Stimulated activated naive CD8-positive, alpha-beta T cell treated with anti-CD3 and anti-CD28 coated beads, Interleukin-15, Interleukin-2, amounts not matched to agents 100 U/mL and 50 U/mL, for 24 hours (primary cell): ENCODE measurements around the gene ANKRD63.

Experiments
- ATAC-seq: fragments of 150-1000 bp; cut with Tn5 transposase; one replicate; pipeline ENCODE4 v1.10.0; 2021
- DNase-seq: peaks from one replicate; pipeline ENCODE4 v3.0.0; 2021

The ANKRD63 gene

GRCh38 chr15:40242601-40243000, 40.3 kb downstream of the ANKRD63 start:
- DNase-seq (no peak), ATAC-seq (no peak)

- ATAC-seq (no peak), DNase-seq (no peak)
Measured at GRCh38 chr15:40242213-40242599, 40.7 kb downstream of the ANKRD63 start.

GRCh38 chr15:40241269-40242212, 41.3 kb downstream of the ANKRD63 start:
- DNase-seq (no peak), ATAC-seq (no peak)

- ATAC-seq, result no peak
- DNase-seq, result no peak
Measured at GRCh38 chr15:40240619-40241221, 42.1 kb downstream of the ANKRD63 start.

- DNase-seq (no peak), ATAC-seq (no peak)
Measured at GRCh38 chr15:40239693-40240618, 42.9 kb downstream of the ANKRD63 start.

GRCh38 chr15:40239404-40239692, 43.5 kb downstream of the ANKRD63 start:
- no peak for ATAC-seq

GRCh38 chr15:40238532-40239403, 44.1 kb downstream of the ANKRD63 start, which contains the start of gene PAK6:
Gene PAK6, plus strand, starts transcription at chr15:40239063. Its CDS starts 25,723 bp downstream, at chr15:40264786.
- ATAC-seq (peak; percentile 88), DNase-seq (peak; percentile 55)

More at GRCh38 chr15:40239404-40239692, 43.5 kb downstream of the ANKRD63 start:
- no peak for DNase-seq

GRCh38 chr15:40235201-40235885, 47.5 kb downstream of the ANKRD63 start:
- DNase-seq, result no peak
- no peak for ATAC-seq

GRCh38 chr15:40234783-40235182, 48.1 kb downstream of the ANKRD63 start:
- DNase-seq (no peak), ATAC-seq (no peak)

GRCh38 chr15:40233727-40234577, 48.9 kb downstream of the ANKRD63 start:
- ATAC-seq, result no peak
- DNase-seq, result no peak

- DNase-seq, result no peak
- ATAC-seq, result no peak
Measured at GRCh38 chr15:40232625-40233070, 50.2 kb downstream of the ANKRD63 start.
